CD4-positive, alpha-beta T cell (primary cell): Measurements from ENCODE around the gene SDK2. TPM values are rescaled to one million over a fixed set of nuclear protein-coding genes. Genes with fewer than 3 reads are reported as not detected.

ENCODE experiments used
- ATAC-seq: fragments of 200-7000 bp; cut with Tn5 transposase; one replicate; pipeline ENCODE4 v1.10.0; 2022; ENCODE audit warnings: mild to moderate bottlenecking; ENCODE audit not compliant: poor library complexity
- CTCF ChIA-PET: fragments of 350-600 bp; sonication (Branson Sonifier 250); formaldehyde crosslinking; loops from one replicate; lab custom pipeline; 2021; ENCODE audit warnings: antibody characterized with exemption, inconsistent platforms; lab: Charles Lee
- POLR2A ChIA-PET: fragments of 350-600 bp; sonication (Branson Sonifier 250); formaldehyde crosslinking; loops from one replicate; lab custom pipeline; 2021; ENCODE audit warnings: antibody characterized with exemption, inconsistent platforms; lab: Charles Lee
- DNase-seq, 14 experiments: peaks; one replicate each; pipeline ENCODE4 v3.0.0-alpha.2; 2013 to 2020; ENCODE audit warnings: mixed read lengths in 2 of 14
- H3K27ac ChIP-seq, 2 donors: one replicate each; pipeline versions ENCODE4 v1.5.1 to v1.7.0; 2013; ENCODE audit warnings: low read length in 2 of 2, low read depth in 1 of 2, mild to moderate bottlenecking in 1 of 2
- H3K27me3 ChIP-seq, 2 experiments: 1 replicate in 1 of 2; 2 replicates in 1 of 2; pipeline versions ENCODE4 v1.6.1 to v1.7.0; 2013; ENCODE audit warnings: low read length in 2 of 2, control low read depth in 1 of 2, mild to moderate bottlenecking in 1 of 2, moderate library complexity in 1 of 2; ENCODE audit not compliant: insufficient read depth in 2 of 2, control insufficient read depth in 1 of 2
- H3K36me3 ChIP-seq: one replicate; pipeline ENCODE4 v1.6.1; 2013; ENCODE audit warnings: low read length, control low read depth; ENCODE audit not compliant: insufficient read depth
- H3K4me1 ChIP-seq: one replicate; pipeline ENCODE4 v1.6.1; 2013; ENCODE audit warnings: low read length, control low read depth; ENCODE audit not compliant: insufficient read depth
- H3K4me3 ChIP-seq: one replicate; pipeline ENCODE4 v1.5.1; 2013; ENCODE audit warnings: mild to moderate bottlenecking, low read length, moderate library complexity
- H3K9me3 ChIP-seq, 2 experiments: 1 replicate in 1 of 2; 2 replicates in 1 of 2; pipeline versions ENCODE4 v1.6.1 to v1.7.0; 2013; ENCODE audit warnings: low read length in 2 of 2, mild to moderate bottlenecking in 2 of 2, control low read depth in 1 of 2, moderate library complexity in 1 of 2; ENCODE audit not compliant: control insufficient read depth in 1 of 2, insufficient read depth in 1 of 2
- H3K27ac Mint-ChIP-seq: one replicate; pipeline ENCODE4 v1.8.0; 2020; ENCODE audit warnings: mixed read lengths
- H3K27me3 Mint-ChIP-seq: one replicate; pipeline ENCODE4 v1.8.0; 2021; ENCODE audit warnings: mixed read lengths
- H3K36me3 Mint-ChIP-seq: one replicate; pipeline ENCODE4 v1.8.0; 2021; ENCODE audit warnings: low read depth, mixed read lengths
- H3K4me1 Mint-ChIP-seq: one replicate; pipeline ENCODE4 v1.8.0; 2021; ENCODE audit warnings: low read depth, mixed read lengths
- H3K4me3 Mint-ChIP-seq: one replicate; pipeline ENCODE4 v1.8.0; 2020; ENCODE audit warnings: mild to moderate bottlenecking, mixed read lengths
- H3K9me3 Mint-ChIP-seq: one replicate; pipeline ENCODE4 v1.8.0; 2020; ENCODE audit warnings: mixed read lengths
- CTCF ChIP-seq: fragments of 200-600 bp; IDR thresholded peaks from one replicate; pipeline ENCODE4 v1.8.0; 2022; ENCODE audit warnings: antibody characterized with exemption, mild to moderate bottlenecking
- intact Hi-C, 2 experiments: fragments of 100-400 bp; cut with DNase I in 1 of 2; cut with micrococcal nuclease in 1 of 2; formaldehyde crosslinking; loops; one replicate each; pipeline versions ENCODE4 v1.15.1 to v1.9.0; 2023 to 2025; cut with DNase I, micrococcal nuclease
- total RNA-seq, 174 experiments: library from RNA in 2 of 174; stranded (reverse) in 2 of 174; gene quantifications; one replicate each; pipeline ENCODE4 v1.2.3 and lab custom pipeline; 2021 to 2026

SDK2 gene
- total RNA-seq, 2 experiments from 2014 or later = 8.1 to 8.2 TPM

GRCh38 chr17:73506470-73507435, 137.5 kb downstream of the SDK2 start:
- CTCF ChIA-PET = no interaction called here
- Mint-ChIP-seq H3K4me3 (no peak overlapping the region), H3K4me1 (no peaks in the 10 kb centered on the region), H3K27ac (no peak overlapping the region), H3K9me3 (no peaks in the 10 kb centered on the region), H3K27me3 (no peaks in the 10 kb centered on the region), H3K36me3 (peaks cover 9% of the 10 kb centered on the region)
- H3K27ac ChIP-seq = no peak overlapping the region
- no peak for TF ChIP-seq CTCF
- H3K9me3 ChIP-seq = peaks cover 0 to 6% of the 10 kb centered on the region in 2 experiments
- POLR2A ChIA-PET = no interaction called here
- H3K4me1 ChIP-seq = no peaks in the 10 kb centered on the region
- H3K36me3 ChIP-seq = no peaks in the 10 kb centered on the region
- H3K4me3 ChIP-seq = no peak overlapping the region
- intact Hi-C loops = no loop called here
- DNase-seq (no peak), ATAC-seq (no peak)
- peaks cover 0 to 2% of the 10 kb centered on the region in 2 experiments for H3K27me3 ChIP-seq

- CTCF ChIA-PET = no interaction called here
- H3K4me3 ChIP-seq = no peak overlapping the region
- peaks cover 9% of the 10 kb centered on the region for H3K36me3 Mint-ChIP-seq
- no peak overlapping the region for H3K4me3 Mint-ChIP-seq
- no peak for TF ChIP-seq CTCF
- intact Hi-C loops = no loop called here
- ATAC-seq = no peak
- H3K27ac ChIP-seq = no peak overlapping the region
- no peaks in the 10 kb centered on the region for H3K4me1 Mint-ChIP-seq
- no peak for DNase-seq
- no peaks in the 10 kb centered on the region for H3K27me3 Mint-ChIP-seq
- peaks cover 0 to 6% of the 10 kb centered on the region in 2 experiments for H3K9me3 ChIP-seq
- H3K27me3 ChIP-seq = no peaks in the 10 kb centered on the region
- no peaks in the 10 kb centered on the region for H3K4me1 ChIP-seq
- no peaks in the 10 kb centered on the region for H3K36me3 ChIP-seq
- no peak overlapping the region for H3K27ac Mint-ChIP-seq
- POLR2A ChIA-PET = no interaction called here
- H3K9me3 Mint-ChIP-seq = no peaks in the 10 kb centered on the region
Observed at GRCh38 chr17:73503560-73503959, 140.7 kb downstream of the SDK2 start.

- H3K4me3 ChIP-seq = no peak overlapping the region
- no peak for DNase-seq
- ChIA-PET CTCF (no interaction called here), POLR2A (no interaction called here)
- H3K27ac ChIP-seq = no peak overlapping the region
- Mint-ChIP-seq H3K4me3 (no peak overlapping the region), H3K4me1 (no peaks in the 10 kb centered on the region), H3K27me3 (no peaks in the 10 kb centered on the region), H3K36me3 (peaks cover 9% of the 10 kb centered on the region), H3K9me3 (no peaks in the 10 kb centered on the region), H3K27ac (no peak overlapping the region)
- intact Hi-C loops = no loop called here
- H3K4me1 ChIP-seq = no peaks in the 10 kb centered on the region
- no peak for TF ChIP-seq CTCF
- no peak for ATAC-seq
- H3K9me3 ChIP-seq = no peaks in the 10 kb centered on the region
- no peaks in the 10 kb centered on the region for H3K36me3 ChIP-seq
- no peaks in the 10 kb centered on the region for H3K27me3 ChIP-seq
Observed at GRCh38 chr17:73500414-73500999, 143.7 kb downstream of the SDK2 start.
